Measurements from ENCODE around the gene CNPY3.

CNPY3 gene

DNA sequence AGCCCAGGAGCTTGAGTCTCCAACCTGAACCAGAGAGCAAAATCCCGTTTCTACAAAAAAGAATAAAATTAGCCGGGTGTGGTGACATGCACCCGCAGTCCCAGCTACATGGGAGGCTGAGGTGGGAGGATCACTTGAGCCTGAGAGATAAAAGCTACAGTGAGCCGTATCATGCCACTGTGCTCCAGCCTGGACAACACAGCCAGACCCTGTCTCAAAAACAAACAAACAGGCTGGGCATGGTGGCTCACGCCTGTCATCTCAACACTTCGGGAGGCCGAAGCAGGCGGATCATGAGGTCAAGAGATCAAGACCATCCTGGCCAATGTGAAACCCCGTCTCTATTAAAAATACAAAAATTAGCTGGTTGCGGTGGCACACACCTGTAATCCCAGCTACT, 24.8 kb upstream of the CNPY3 start:
- Histone ChIP-seq H3K79me2 (ENCODE audit: low read length) (no peaks in the 10 kb centered on the region), H3K36me3 (replicated peaks; ENCODE audit: low read depth, low read length) (no peaks in the 10 kb centered on the region), H2AFZ (ENCODE audit: low read depth, low read length) (no peak overlapping the region), H3K4me2 (ENCODE audit: low read length) (no peak overlapping the region), H4K20me1 (ENCODE audit: insufficient read depth, low read length) (no peaks in the 10 kb centered on the region), H3K27me3 (ENCODE audit: low read depth, low read length) (peaks cover 3% of the 10 kb centered on the region; the same call in 1 of the 2 replicates), H3K4me1 (ENCODE audit: low read length) (peaks cover 14% of the 10 kb centered on the region), H3K4me3 (ENCODE audit: low read length) (no peak overlapping the region), H3K9ac (ENCODE audit: low read length) (no peak overlapping the region), H3K9me3 (ENCODE audit: insufficient read depth, low read length) (no peaks in the 10 kb centered on the region), H3K27ac (ENCODE audit: low read length) (no peak overlapping the region)
- no peak for TF ChIP-seq EZH2phosphoT487 (IDR thresholded peaks at IDR 0.05; ENCODE audit: low read depth)
- TF ChIP-seq, protein P1, sequence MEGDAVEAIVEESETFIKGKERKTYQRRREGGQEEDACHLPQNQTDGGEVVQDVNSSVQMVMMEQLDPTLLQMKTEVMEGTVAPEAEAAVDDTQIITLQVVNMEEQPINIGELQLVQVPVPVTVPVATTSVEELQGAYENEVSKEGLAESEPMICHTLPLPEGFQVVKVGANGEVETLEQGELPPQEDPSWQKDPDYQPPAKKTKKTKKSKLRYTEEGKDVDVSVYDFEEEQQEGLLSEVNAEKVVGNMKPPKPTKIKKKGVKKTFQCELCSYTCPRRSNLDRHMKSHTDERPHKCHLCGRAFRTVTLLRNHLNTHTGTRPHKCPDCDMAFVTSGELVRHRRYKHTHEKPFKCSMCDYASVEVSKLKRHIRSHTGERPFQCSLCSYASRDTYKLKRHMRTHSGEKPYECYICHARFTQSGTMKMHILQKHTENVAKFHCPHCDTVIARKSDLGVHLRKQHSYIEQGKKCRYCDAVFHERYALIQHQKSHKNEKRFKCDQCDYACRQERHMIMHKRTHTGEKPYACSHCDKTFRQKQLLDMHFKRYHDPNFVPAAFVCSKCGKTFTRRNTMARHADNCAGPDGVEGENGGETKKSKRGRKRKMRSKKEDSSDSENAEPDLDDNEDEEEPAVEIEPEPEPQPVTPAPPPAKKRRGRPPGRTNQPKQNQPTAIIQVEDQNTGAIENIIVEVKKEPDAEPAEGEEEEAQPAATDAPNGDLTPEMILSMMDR (IDR thresholded peaks at IDR 0.05; ENCODE audit: low read depth, low read length), result no peak

GRCh38 chr6:42907336-42907735, 21.9 kb upstream of the CNPY3 start:
- Histone ChIP-seq H3K4me1 (ENCODE audit: low read length) (peaks cover 3% of the 10 kb centered on the region; the same call in 1 of the 2 replicates), H2AFZ (ENCODE audit: low read depth, low read length) (no peak overlapping the region), H3K4me3 (ENCODE audit: low read length) (no peak overlapping the region), H3K27ac (ENCODE audit: low read length) (no peak overlapping the region), H3K4me2 (ENCODE audit: low read length) (no peak overlapping the region), H3K36me3 (replicated peaks; ENCODE audit: low read depth, low read length) (no peaks in the 10 kb centered on the region), H3K9me3 (ENCODE audit: insufficient read depth, low read length) (no peaks in the 10 kb centered on the region), H3K79me2 (ENCODE audit: low read length) (no peaks in the 10 kb centered on the region), H3K9ac (ENCODE audit: low read length) (no peak overlapping the region), H3K27me3 (ENCODE audit: low read depth, low read length) (peaks cover 3% of the 10 kb centered on the region; the same call in 1 of the 2 replicates), H4K20me1 (ENCODE audit: insufficient read depth, low read length) (no peaks in the 10 kb centered on the region)
- no peak for TF ChIP-seq EZH2phosphoT487 (IDR thresholded peaks at IDR 0.05; ENCODE audit: low read depth)
- TF ChIP-seq, protein P1 (IDR thresholded peaks at IDR 0.05; ENCODE audit: low read depth, low read length), result no peak

DNA sequence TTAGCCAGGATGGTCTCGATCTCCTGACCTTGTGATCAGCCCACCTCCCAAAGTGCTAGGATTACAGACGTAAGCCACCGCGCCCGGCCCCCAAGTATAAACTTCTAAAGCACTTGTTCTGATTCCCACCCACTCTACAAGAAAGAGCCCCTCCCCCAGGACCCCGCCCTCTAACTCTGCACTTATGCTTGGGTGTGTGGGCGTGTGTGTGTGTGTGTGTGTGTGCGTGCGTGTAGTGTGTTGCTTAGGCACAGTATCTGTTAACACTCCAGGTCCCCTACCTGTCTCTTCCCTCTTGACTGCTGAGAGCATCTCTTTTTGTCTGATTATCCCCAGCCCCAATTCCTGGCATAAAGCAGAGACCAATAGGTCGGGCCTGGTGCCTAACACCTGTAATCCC, 19.4 kb upstream of the CNPY3 start:
- H3K27ac ChIP-seq (ENCODE audit: low read length), result no peak overlapping the region
- H3K4me3 ChIP-seq (ENCODE audit: low read length), result no peak overlapping the region
- no peaks in the 10 kb centered on the region for H3K36me3 ChIP-seq (replicated peaks; ENCODE audit: low read depth, low read length)
- no peaks in the 10 kb centered on the region for H3K9me3 ChIP-seq (ENCODE audit: insufficient read depth, low read length)
- H3K4me1 ChIP-seq (ENCODE audit: low read length), result no peaks in the 10 kb centered on the region
- H3K4me2 ChIP-seq (ENCODE audit: low read length), result no peak overlapping the region
- peaks cover 3% of the 10 kb centered on the region; the same call in 1 of the 2 replicates for H3K27me3 ChIP-seq (ENCODE audit: low read depth, low read length)
- no peaks in the 10 kb centered on the region for H3K79me2 ChIP-seq (ENCODE audit: low read length)
- TF ChIP-seq, protein P1 (IDR thresholded peaks at IDR 0.05; ENCODE audit: low read depth, low read length), result no peak
- TF ChIP-seq EZH2phosphoT487 (IDR thresholded peaks at IDR 0.05; ENCODE audit: low read depth), result no peak
- no peaks in the 10 kb centered on the region for H4K20me1 ChIP-seq (ENCODE audit: insufficient read depth, low read length)
- H3K9ac ChIP-seq (ENCODE audit: low read length), result no peak overlapping the region
- H2AFZ ChIP-seq (ENCODE audit: low read depth, low read length), result no peak overlapping the region

GRCh38 chr6:42911171-42912021, 17.9 kb upstream of the CNPY3 start:
- no peak for TF ChIP-seq EZH2phosphoT487 (IDR thresholded peaks at IDR 0.05; ENCODE audit: low read depth)
- TF ChIP-seq, protein P1 (IDR thresholded peaks at IDR 0.05; ENCODE audit: low read depth, low read length), result no peak
- H4K20me1 ChIP-seq (ENCODE audit: insufficient read depth, low read length), result no peaks in the 10 kb centered on the region
- no peaks in the 10 kb centered on the region for H3K9me3 ChIP-seq (ENCODE audit: insufficient read depth, low read length)
- no peak overlapping the region for H3K4me2 ChIP-seq (ENCODE audit: low read length)
- H3K79me2 ChIP-seq (ENCODE audit: low read length), result no peaks in the 10 kb centered on the region
- no peak overlapping the region for H3K4me3 ChIP-seq (ENCODE audit: low read length)
- H3K4me1 ChIP-seq (ENCODE audit: low read length), result peaks cover 8% of the 10 kb centered on the region; the same call in 1 of the 2 replicates
- peaks cover 3% of the 10 kb centered on the region; the same call in 1 of the 2 replicates for H3K27me3 ChIP-seq (ENCODE audit: low read depth, low read length)
- no peaks in the 10 kb centered on the region for H3K36me3 ChIP-seq (replicated peaks; ENCODE audit: low read depth, low read length)
- no peak overlapping the region for H3K9ac ChIP-seq (ENCODE audit: low read length)
- H2AFZ ChIP-seq (ENCODE audit: low read depth, low read length), result no peak overlapping the region
- no peak overlapping the region for H3K27ac ChIP-seq (ENCODE audit: low read length)

All from OCI-LY3 (cell line).